ENCODE data around the gene CD59. TPM values are rescaled to one million over a fixed set of nuclear protein-coding genes. Genes with fewer than 3 reads are reported as not detected.

Gene CD59
- total RNA-seq, 1 experiment from 2014 or later = 204 TPM

- DNase-seq (ENCODE audit: low spot score) = no peak
These were observed 36.1 kb downstream of the CD59 start for GRCh38 chr11:33700063-33700501.

GRCh38 chr11:33699515-33700062 is 36.6 kb downstream of the CD59 start:
- peaks cover 51% of the 10 kb centered on the region for H3K4me1 ChIP-seq (ENCODE audit: insufficient read depth, low read length, poor library complexity, severe bottlenecking)
- no peak for DNase-seq (ENCODE audit: low spot score)
- POLR2A ChIA-PET (ENCODE audit: low non-redundant PET) = no interaction called here
- CTCF ChIA-PET = interaction anchor here (0.6 to 0.9 kb wide), 2 partner anchors 43 to 298 kb away, joined by 4 to 5 read pairs; no protein-coding TSS in a partner anchor
- intact Hi-C loops (cut with micrococcal nuclease; ENCODE audit: unreplicated experiment) = loop anchor here (5.0 kb wide), 1 partner anchor 128 kb away; no protein-coding TSS in a partner anchor
- BruUV-seq (replicated peaks) = no TSS peak
- TF ChIP-seq CTCF (conservative IDR thresholded peaks at IDR 0.05; ENCODE audit: low read depth, low read length) (no peak), EZH2 (IDR thresholded peaks at IDR 0.05; ENCODE audit: borderline replicate concordance, low read depth, low read length, poor library complexity, severe bottlenecking) (no peak)
- H3K27me3 ChIP-seq (replicated peaks; ENCODE audit: insufficient read depth, low read depth, low read length, poor library complexity) = no peaks in the 10 kb centered on the region
- no peaks in the 10 kb centered on the region for H3K9me3 ChIP-seq (ENCODE audit: low read depth, low read length, poor library complexity, severe bottlenecking)
- no peak overlapping the region for H3K27ac ChIP-seq (ENCODE audit: low read depth, low read length, poor library complexity, severe bottlenecking)
- no peaks in the 10 kb centered on the region for H3K36me3 ChIP-seq (ENCODE audit: insufficient read depth, low read length, poor library complexity, severe bottlenecking)
- no peak overlapping the region for H3K4me3 ChIP-seq (ENCODE audit: low read depth, low read length, poor library complexity, severe bottlenecking)

More at GRCh38 chr11:33700063-33700501, 36.1 kb downstream of the CD59 start:
- no peaks in the 10 kb centered on the region for H3K36me3 ChIP-seq (ENCODE audit: insufficient read depth, low read length, poor library complexity, severe bottlenecking)
- H3K9me3 ChIP-seq (ENCODE audit: low read depth, low read length, poor library complexity, severe bottlenecking) = no peaks in the 10 kb centered on the region
- H3K4me3 ChIP-seq (ENCODE audit: low read depth, low read length, poor library complexity, severe bottlenecking) = peak overlapping the region; percentile 42
- POLR2A ChIA-PET (ENCODE audit: low non-redundant PET) = interaction anchor here (0.5 to 0.6 kb wide), 4 partner anchors 34 to 732 kb away, joined by 3 to 9 read pairs (median 6); no protein-coding TSS in a partner anchor
- peaks cover 46% of the 10 kb centered on the region for H3K4me1 ChIP-seq (ENCODE audit: insufficient read depth, low read length, poor library complexity, severe bottlenecking)
- no peaks in the 10 kb centered on the region for H3K27me3 ChIP-seq (replicated peaks; ENCODE audit: insufficient read depth, low read depth, low read length, poor library complexity)
- intact Hi-C loops (cut with micrococcal nuclease; ENCODE audit: unreplicated experiment) = loop anchor here (5.0 kb wide), 1 partner anchor 127 kb away; no protein-coding TSS in a partner anchor
- peak overlapping the region; percentile 59 for H3K27ac ChIP-seq (ENCODE audit: low read depth, low read length, poor library complexity, severe bottlenecking)
- no TSS peak for BruUV-seq (replicated peaks)
- no peak for TF ChIP-seq CTCF (conservative IDR thresholded peaks at IDR 0.05; ENCODE audit: low read depth, low read length)
- TF ChIP-seq EZH2 (IDR thresholded peaks at IDR 0.05; ENCODE audit: borderline replicate concordance, low read depth, low read length, poor library complexity, severe bottlenecking) = no peak
- CTCF ChIA-PET = interaction anchor here (0.6 to 2.6 kb wide), 6 partner anchors 42 to 528 kb away, joined by 4 to 24 read pairs (median 8); partner anchors contain the start of gene KIAA1549L

- H3K4me3 ChIP-seq (ENCODE audit: low read depth, low read length, poor library complexity, severe bottlenecking) = no peak overlapping the region
- ChIA-PET CTCF (no interaction called here), POLR2A (ENCODE audit: low non-redundant PET) (no interaction called here)
- TF ChIP-seq EZH2 (IDR thresholded peaks at IDR 0.05; ENCODE audit: borderline replicate concordance, low read depth, low read length, poor library complexity, severe bottlenecking) (no peak), CTCF (conservative IDR thresholded peaks at IDR 0.05; ENCODE audit: low read depth, low read length) (no peak)
- H3K9me3 ChIP-seq (ENCODE audit: low read depth, low read length, poor library complexity, severe bottlenecking) = no peaks in the 10 kb centered on the region
- H3K27me3 ChIP-seq (replicated peaks; ENCODE audit: insufficient read depth, low read depth, low read length, poor library complexity) = no peaks in the 10 kb centered on the region
- no TSS peak for BruUV-seq (replicated peaks)
- intact Hi-C loops (cut with micrococcal nuclease; ENCODE audit: unreplicated experiment) = no loop called here
- DNase-seq (ENCODE audit: low spot score) = no peak
- H3K27ac ChIP-seq (ENCODE audit: low read depth, low read length, poor library complexity, severe bottlenecking) = no peak overlapping the region
- H3K36me3 ChIP-seq (ENCODE audit: insufficient read depth, low read length, poor library complexity, severe bottlenecking) = no peaks in the 10 kb centered on the region
- H3K4me1 ChIP-seq (ENCODE audit: insufficient read depth, low read length, poor library complexity, severe bottlenecking) = peaks cover 54% of the 10 kb centered on the region
These were observed 37.3 kb downstream of the CD59 start for GRCh38 chr11:33698921-33699320.
